Psoas muscle (tissue), 8 donors: ENCODE measurements around the gene NIPAL3. TPM values are rescaled to one million over a fixed set of nuclear protein-coding genes. Genes with fewer than 3 reads are reported as not detected.

Experiments used
- ATAC-seq, 4 donors: fragments of 200-7000 bp; cut with Tn5 transposase; one replicate each; pipeline ENCODE4 v1.9.1; 2020; ENCODE audit warnings: moderate library complexity in 3 of 4, mild to moderate bottlenecking in 2 of 4
- DNase-seq, 2 donors: peaks; one replicate each; pipeline ENCODE4 v3.0.0-alpha.2; 2020
- H3K27ac ChIP-seq: fragments of 200-600 bp; one replicate; pipeline ENCODE4 v1.8.0; 2022
- H3K27me3 ChIP-seq, 3 donors: fragments of 200-600 bp in 1 of 3; one replicate each; pipeline versions ENCODE4 v1.6.1 to v1.8.0; 2013 to 2022; ENCODE audit warnings: low read length in 2 of 3, mild to moderate bottlenecking in 2 of 3, moderate library complexity in 1 of 3; ENCODE audit not compliant: insufficient read depth in 3 of 3
- H3K36me3 ChIP-seq, 2 donors: fragments of 200-600 bp in 1 of 2; one replicate each; pipeline versions ENCODE4 v1.6.1 to v1.8.0; 2013 to 2022; ENCODE audit warnings: low read depth in 1 of 2, mild to moderate bottlenecking in 1 of 2, moderate library complexity in 1 of 2; ENCODE audit not compliant: insufficient read depth in 1 of 2
- H3K4me1 ChIP-seq: fragments of 200-600 bp; one replicate; pipeline ENCODE4 v1.8.0; 2022
- H3K4me3 ChIP-seq: fragments of 200-600 bp; one replicate; pipeline ENCODE4 v1.8.0; 2022; ENCODE audit warnings: mild to moderate bottlenecking
- H3K9me3 ChIP-seq: fragments of 200-600 bp; one replicate; pipeline ENCODE4 v1.8.0; 2022
- CTCF ChIP-seq: fragments of 200-600 bp; IDR thresholded peaks from one replicate; pipeline ENCODE4 v1.8.0; 2022; ENCODE audit warnings: antibody characterized with exemption
- WGBS, 3 donors: extraction: QIAGEN DNeasy Blood & Tissue Kit; methylation state at CpG; one replicate each; pipeline versions ENCODE4 v1.1.6 to v1.1.7; 2013; 5-methylcytosine and 5-hydroxymethylcytosine counted together
- intact Hi-C, 2 donors: fragments of 100-400 bp; cut with DNase I; formaldehyde crosslinking; loops; one replicate each; pipeline versions ENCODE4 v1.11.0 to v1.14.2; 2022
- polyA plus RNA-seq, 3 donors: library from polyadenylated mRNA; stranded (reverse); fragments of 200-250 nt; gene quantifications; one replicate each; pipeline ENCODE4 v1.2.3, GENCODE V29; 2013
- total RNA-seq, 4 donors: library from RNA; stranded (reverse); fragmentation: NEBNext Ultra II Directional in 2 of 4; extraction: Animal tissue kit (Norgen Biotek cat#: 25700) in 2 of 4; gene quantifications; one replicate each; pipeline versions ENCODE4 v1.2.1 to v1.2.4, GENCODE V29; 2021 to 2023
- donor health status: healthy with polysubstance abuse.
- donor health status: DM: no; HTN: no; CAD: no; lungs with moderate emphysema.
- donor health status: Bipolar disorder and iron deficiency.
- donor health status: healthy.
- donor health status: DM: yes; HTN: yes; CAD: no.
- donor health status: DM: no; HTN: no; CAD: no.
- donor health status: DM: no; HTN: no; CAD: no.
- donor health status: DM: yes; HTN: yes; CAD: no.

The NIPAL3 gene
- total and polyA plus RNA-seq, 7 donors: 1.1 to 10.9 (median 3.9) TPM

DNA sequence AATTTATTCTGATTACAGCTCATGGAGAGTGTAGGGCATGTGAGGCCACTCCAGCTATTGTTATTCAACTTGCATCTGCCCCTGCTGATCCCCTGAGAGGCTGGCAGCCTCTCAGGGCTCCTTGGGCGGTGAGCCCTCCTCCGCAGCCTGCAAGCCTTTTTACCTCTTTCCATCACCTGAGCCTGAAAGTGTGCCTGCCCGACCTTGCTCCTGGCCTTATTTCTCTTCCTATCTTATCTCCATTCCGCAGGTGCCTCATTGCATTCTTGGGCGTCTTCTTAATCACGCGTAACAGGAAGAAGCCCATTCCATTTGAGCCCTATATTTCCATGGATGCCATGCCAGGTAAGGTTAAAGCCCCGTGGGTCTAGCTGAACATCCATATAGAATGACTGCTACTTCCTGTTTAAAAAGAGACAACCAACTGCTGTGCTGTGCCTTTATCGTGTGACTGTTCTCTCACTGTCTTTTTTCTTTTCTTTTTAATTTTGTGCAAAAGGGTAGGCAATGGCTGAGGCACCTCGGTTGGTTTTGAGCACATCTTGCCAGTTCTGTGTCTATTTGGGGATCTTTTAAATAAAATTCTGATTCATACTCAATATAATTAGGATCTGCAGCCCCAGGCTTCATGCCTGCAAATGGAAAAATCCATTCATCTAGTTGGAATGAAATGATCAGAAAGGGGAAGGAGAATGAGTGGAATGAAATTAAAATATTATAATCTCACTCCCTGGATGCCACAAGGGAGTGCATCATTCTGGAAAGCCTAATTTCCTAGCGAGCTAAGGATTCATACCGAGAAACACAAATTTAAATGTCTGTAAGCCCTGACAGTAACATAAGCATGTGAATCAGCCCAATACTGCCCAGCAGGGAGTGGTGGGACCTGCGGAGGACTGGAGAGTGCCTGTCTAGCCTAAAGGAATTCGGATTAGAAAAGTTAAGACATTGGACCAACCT, 48.5 kb downstream of the NIPAL3 start:
- WGBS, 3 donors: 56 to 62% (median 59%) methylated on average over 14 of the region's 14 CpGs
- TF ChIP-seq CTCF: no peak
- ATAC-seq: no peak
- Histone ChIP-seq H3K36me3 (peaks cover 0 to 8% of the 10 kb centered on the region in 2 donors), H3K9me3 (no peaks in the 10 kb centered on the region), H3K27me3 (no peaks in the 10 kb centered on the region), H3K27ac (no peak overlapping the region), H3K4me1 (no peaks in the 10 kb centered on the region), H3K4me3 (no peak overlapping the region)
- intact Hi-C loops: no loop called here
- no peak for DNase-seq

- Histone ChIP-seq H3K4me3 (no peak overlapping the region), H3K36me3 (peaks cover 0 to 8% of the 10 kb centered on the region in 2 donors), H3K27me3 (no peaks in the 10 kb centered on the region), H3K27ac (no peak overlapping the region), H3K4me1 (no peaks in the 10 kb centered on the region), H3K9me3 (no peaks in the 10 kb centered on the region)
- ATAC-seq (no peak), DNase-seq (no peak)
- intact Hi-C loops: no loop called here
- 75 to 79% (median 77%) methylated on average over 4 of the region's 4 CpGs for WGBS, 3 donors
- no peak for TF ChIP-seq CTCF
Observed at GRCh38 chr1:24465099-24465498, 49.5 kb downstream of the NIPAL3 start.

- WGBS, 3 donors: 89 to 94% (median 93%) methylated on average over 2 of the region's 2 CpGs
- no peak for DNase-seq
- no peaks in the 10 kb centered on the region for H3K27me3 ChIP-seq
- no peaks in the 10 kb centered on the region for H3K4me1 ChIP-seq
- no peak for ATAC-seq
- TF ChIP-seq CTCF: no peak
- H3K27ac ChIP-seq: no peak overlapping the region
- H3K4me3 ChIP-seq: no peak overlapping the region
- intact Hi-C loops: no loop called here
- H3K9me3 ChIP-seq: no peaks in the 10 kb centered on the region
- H3K36me3 ChIP-seq: peaks cover 0 to 8% of the 10 kb centered on the region in 2 donors
Observed at GRCh38 chr1:24465638-24466037, 50.0 kb downstream of the NIPAL3 start.

- Histone ChIP-seq H3K4me1 (no peaks in the 10 kb centered on the region), H3K27ac (no peak overlapping the region), H3K4me3 (no peak overlapping the region), H3K27me3 (no peaks in the 10 kb centered on the region), H3K36me3 (peaks cover 0 to 8% of the 10 kb centered on the region in 2 donors), H3K9me3 (no peaks in the 10 kb centered on the region)
- ATAC-seq (no peak), DNase-seq (no peak)
- TF ChIP-seq CTCF: no peak
- intact Hi-C loops: no loop called here
- 76 to 82% (median 77%) methylated on average over 11 of the region's 11 CpGs for WGBS, 3 donors
Observed at GRCh38 chr1:24468685-24469316, 53.2 kb downstream of the NIPAL3 start.
